CD4-positive, alpha-beta T cell treated with Interleukin-17A for 4 hours (primary cell): ENCODE data around the gene CMTM8.
"Not testable (repeated sequence)": the region's sequence is repeated elsewhere in the genome, so short reads cannot be mapped to it uniquely, and the experiment has no call there.

Experiments
- DNase-seq: peaks from one replicate; pipeline ENCODE4 v3.0.0-alpha.2; 2020; ENCODE audit warnings: mixed read lengths

Gene CMTM8

DNA sequence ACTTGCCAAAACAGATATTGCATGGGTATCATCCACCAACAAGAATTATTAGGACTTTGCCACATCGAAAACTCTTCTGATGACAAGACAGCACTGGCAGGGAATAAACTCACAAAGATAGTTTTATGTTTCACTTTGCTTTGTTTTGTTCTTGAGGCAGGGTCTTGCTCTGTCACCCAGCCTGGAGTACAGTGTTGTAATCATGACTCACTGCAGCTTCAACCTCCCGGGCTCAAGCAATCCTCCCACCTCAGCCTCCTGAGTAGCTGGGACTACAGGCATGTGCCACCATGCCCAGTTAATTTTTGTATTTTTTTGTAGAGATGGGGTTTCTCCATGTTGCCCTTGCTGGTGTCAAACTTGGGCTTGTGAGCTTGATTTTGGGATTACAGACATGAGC is 151.1 kb downstream of the CMTM8 start:
- not testable (repeated sequence) for DNase-seq

DNA sequence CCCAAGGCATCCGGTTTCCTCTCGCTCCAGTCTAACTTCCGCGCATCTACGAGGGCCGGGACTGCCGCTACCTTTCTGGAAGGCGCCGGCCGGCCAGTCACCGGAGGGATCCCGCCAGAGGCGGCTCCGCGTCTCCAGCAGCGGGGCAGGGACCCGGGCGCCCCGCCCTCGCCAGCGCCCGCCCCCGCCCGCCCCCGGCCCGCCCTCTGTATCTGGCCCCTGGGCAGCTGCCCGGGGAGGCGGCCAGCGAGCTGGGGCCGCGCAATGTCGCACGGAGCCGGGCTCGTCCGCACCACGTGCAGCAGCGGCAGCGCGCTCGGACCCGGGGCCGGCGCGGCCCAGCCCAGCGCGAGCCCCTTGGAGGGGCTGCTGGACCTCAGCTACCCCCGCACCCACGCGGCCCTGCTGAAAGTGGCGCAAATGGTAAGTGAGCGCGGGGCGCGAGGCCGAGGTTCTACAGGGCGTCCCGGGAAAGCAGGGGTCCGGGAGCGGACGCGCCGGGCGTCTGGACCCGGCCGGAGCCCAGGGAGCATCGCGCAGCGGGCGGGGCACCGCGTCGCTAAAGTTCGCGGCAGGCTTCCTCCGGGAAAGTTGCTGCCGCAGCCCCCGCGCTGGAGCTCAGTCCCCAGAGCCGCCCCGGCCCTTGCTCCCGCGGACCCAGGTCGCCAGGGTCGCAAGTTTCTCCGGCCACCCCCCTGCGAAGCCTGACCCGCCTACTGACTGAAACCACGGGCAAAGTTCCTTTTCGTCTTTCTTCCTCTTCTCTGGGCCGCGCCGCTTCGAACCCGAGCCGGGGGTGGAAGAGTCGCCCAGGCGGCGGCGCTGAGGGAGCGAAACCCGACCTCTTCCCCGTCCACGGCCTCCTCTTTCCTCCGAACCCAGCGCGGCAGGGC is 153.4 kb downstream of the CMTM8 start, which contains the start of gene CMTM7:
CMTM7 (plus strand) TSS at position 211 of the 893 bp plus-strand sequence; CDS start at position 265, 54 bp downstream.
- DNase-seq: peak; percentile 74

GRCh38 chr3:32392536-32393302 is 154.2 kb downstream of the CMTM8 start:
- DNase-seq: peak; percentile 45

DNA sequence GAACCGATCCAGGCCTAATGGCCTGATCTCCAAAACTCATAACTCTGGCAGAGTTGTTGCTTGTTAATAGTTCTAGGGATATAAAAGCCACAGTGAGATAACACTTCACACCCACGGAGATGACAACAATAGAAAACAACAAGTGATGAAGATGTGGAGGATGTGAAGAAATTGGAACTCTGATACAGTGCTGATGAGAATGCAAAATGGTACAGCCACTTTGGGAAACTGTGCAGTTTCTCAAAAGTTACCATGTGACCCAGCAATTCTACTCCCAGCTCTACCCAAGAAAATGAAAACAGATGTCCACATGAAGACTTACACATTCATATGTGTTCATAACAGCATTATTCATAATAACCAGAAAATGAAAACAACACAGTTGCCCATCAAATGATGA is 157.0 kb downstream of the CMTM8 start:
- DNase-seq: no peak

DNA sequence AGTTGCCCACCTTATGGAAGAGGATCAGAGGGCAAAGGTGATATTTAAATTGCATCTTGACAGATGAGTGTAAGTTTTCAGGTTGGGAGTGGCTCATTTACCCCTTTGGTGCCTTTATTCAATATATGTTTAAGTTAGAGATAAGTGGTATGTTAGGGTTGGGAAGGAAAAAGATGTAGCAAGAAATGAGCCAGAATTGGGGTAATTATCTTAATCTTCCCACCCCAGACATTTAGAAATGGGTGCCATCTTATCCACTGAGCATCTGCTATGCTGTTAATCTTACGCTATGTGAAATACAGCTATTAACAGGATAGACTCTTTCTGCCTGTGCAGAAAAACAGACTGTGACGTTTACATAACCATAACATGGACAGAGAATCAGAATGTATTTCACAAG is 159.5 kb downstream of the CMTM8 start:
- DNase-seq: no peak

GRCh38 chr3:32398531-32398930 is 160.1 kb downstream of the CMTM8 start:
- no peak for DNase-seq

GRCh38 chr3:32399030-32399620 is 160.6 kb downstream of the CMTM8 start:
- DNase-seq: peak; percentile 66

GRCh38 chr3:32401126-32401525 is 162.6 kb downstream of the CMTM8 start:
- no peak for DNase-seq

DNA sequence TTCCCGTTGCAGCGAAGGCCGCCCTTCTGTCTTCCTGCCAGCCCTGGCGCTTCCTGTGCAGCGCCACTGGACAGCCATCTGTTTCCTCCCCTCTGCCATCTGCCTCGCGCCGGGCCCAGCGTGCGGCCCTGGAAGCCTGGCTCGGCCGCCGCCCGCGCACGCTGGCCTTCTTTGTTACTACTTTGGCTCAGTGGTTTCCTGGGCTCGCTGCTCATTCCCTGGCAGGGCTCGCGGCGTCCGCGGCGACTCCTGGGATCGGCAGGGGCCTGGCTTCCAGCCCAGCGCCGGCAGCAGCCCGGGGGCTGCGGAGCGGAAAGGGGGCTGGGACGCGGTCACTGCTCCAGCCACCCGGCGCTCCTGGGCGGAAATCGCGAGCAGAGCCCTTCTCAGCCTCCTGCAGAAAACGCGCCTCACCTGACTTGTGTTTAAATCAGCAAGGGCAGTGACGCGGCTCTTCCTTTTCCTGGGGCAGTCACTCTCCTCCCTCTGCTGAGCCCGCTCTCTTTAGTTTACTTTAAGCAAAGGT is 163.1 kb downstream of the CMTM8 start:
- DNase-seq: peak; percentile 80

DNA sequence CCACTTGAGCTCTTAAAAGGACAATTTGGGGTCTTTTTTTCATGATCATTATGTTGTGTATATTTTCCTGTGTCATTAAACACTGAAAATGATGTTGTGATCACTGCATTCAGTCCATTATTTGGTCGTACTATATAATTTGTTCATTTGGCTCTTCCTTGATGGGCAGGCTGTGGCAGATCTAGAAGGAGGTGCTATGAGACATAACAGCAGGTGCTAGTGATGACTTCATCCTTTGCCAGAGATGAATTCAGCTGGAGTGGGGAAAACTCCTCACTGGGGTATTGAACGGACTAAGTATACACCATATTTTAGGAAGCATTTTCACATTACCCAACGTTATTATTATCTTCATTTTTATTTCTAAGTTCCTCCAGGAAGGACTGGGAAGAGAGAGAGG is 165.2 kb downstream of the CMTM8 start:
- DNase-seq: no peak

DNA sequence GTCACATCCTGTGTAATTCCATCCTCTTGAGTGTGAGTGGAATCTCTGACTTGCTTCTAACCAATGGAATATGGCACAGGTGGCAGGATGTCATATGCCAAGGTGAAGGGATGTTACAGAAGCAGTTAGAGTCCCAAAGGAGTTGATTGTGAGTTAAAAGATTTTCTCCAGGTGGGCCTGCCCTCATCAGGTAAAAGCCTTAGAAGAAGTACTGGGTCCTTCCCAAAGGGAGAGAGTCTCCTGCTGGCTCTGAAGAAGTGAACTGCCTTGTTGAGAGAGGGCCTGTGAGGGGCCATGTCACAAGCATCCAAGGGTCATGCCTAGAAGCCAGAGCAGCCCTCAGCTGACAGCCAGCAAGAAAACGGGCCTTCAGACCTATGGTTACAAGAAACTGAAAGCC is 166.2 kb downstream of the CMTM8 start:
- DNase-seq: no peak

DNA sequence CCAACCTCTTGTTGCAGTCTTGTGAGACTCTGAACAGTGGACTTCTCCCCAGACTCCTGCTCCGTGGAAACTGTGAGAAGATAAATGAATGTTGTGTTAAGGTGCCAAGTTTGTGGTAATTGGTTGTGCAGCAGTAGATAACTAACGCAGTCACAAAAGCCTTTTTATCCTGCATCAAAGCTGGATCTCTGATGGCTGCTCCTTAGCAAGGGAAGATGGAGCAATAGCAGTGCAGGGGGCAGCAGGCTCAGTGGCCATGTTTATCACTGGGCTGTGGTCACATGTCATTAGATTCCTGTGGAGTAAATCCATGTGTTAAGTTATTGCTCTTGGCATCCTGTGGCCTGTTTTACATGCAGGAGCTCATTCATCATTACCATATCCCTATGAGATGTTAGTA is 166.7 kb downstream of the CMTM8 start:
- no peak for DNase-seq

DNA sequence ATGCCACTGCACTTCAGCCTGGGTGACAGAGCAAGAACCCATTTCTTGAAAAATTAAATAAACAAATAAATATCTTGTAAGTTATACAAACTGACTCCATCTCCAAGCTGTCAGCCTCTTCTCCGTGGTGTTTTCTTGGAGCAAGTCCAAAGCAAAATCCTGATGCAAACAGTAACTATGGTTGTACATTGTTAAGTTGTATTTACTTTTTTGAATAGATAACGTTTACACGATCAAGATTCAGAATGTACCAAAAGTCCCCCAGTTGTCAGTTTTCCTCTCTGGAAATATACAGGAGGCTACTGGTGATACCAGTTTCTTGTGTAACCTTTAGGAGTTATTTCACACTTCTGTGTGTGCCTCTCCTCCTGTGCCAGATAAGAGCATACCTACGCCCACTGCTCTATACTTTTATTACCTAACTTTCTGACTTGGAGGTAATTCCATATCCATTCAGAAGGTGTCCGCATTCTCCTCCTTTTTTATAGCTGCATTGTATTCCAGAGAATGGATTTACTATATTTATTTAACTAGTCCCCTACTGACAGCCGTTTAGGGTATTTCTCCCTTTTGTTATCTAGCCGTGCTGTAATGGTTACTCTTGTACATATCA is 167.3 kb downstream of the CMTM8 start:
- no peak for DNase-seq

DNA sequence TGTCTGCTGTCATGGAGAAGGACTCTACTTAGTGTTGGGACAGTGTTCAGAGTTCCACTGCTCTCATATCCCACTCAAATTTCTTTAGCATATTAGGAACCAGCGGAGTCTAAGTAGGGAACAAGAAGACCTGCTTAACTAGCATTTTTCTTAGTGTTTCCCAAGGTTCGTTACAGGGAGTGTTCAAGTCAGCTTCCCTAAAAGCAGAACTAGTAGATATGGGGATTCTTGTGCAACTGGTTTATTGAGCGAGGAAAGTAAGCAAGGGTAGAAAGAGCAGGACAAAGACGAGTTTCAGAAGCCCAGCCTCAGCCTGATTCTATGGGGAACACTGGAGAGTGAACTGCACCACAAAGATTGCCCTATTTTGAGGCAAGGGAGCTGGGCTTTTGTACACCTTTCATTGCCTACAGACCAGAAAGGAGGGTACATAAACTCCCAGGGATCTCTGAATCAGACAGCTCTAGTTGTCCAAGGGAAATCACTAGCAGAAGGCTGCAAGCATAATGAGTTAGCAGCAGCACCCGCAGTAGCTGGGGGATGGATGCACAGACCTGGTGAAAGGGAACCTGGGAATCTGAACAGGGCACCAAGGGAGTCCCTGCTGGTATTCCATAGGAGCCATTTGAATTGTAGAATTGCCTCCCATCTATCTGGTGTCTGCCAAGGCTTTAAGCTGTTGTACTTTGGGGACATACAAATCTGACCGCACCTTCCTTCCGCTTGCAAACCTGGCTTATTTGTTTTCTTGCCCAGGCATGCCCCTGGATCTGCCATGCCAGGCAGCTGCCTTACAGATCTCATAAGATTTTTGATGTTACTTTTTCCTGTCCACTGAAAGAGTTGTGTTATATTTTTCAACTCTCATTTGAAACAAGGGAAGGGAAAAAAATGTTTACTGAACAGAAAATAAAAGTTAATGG is 168.3 kb downstream of the CMTM8 start:
- DNase-seq: no peak

DNA sequence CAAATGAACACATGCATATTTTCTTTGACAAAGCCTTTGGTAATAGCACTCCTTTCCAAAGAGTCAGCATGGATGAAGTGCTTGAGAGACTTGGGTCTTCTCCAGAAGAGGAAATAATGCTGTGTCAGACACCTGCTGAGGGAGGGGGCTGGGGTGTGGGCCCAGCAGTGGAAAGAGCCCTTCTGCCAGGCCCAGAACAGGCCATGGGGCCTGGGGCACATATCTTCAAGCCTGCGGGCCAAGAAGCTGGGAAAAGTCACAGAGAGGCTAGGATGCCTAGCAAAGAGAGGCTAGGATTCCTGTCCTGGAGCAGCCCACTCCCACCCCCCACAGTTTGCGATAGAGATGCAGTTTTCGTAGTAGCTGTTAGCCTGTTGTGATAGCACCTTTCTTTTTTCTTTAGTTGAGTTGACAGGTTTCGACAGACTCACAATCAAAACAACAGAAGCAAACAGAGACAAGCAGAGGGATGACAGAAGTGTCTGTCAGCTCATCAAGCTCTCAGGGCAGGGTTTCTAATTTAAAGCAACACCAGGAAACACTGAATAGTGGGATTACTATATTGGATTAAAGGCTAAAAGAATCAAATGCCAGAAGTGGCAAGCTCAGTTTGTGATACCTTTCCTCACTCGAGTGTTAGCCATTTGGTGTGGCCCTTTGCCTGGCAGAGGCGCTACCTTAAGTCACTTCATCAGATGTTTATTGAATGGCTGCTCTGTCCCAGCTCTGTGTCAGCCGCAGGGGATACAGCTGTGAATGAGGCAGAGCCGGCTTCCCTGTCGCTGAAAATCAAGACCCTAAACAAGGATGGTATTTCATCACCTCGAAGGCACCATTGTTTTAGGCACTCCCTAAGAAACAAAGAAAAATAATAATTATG is 172.1 kb downstream of the CMTM8 start:
- no peak for DNase-seq

DNA sequence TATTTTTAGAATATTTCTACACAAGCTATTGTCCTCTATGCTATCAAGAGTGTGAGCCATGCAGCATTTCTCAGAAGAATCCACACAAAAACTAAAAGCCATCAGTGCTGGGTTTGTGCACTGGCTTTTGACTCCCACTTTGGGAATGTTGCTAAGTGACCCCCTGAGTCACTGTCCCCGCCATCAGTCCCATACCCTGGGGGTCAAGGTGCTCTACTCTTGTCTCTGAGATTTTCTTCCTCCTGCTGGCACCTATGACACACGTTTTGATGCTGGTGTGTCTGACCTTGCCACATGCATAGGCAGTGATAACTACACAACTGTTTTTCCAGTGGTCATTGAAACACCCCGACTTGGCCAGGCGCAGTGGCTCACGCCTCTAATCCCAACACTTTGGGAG is 173.0 kb downstream of the CMTM8 start:
- DNase-seq: no peak

GRCh38 chr3:32412887-32413286 is 174.4 kb downstream of the CMTM8 start:
- DNase-seq: no peak

- no peak for DNase-seq
Observed at GRCh38 chr3:32413845-32414521, 175.5 kb downstream of the CMTM8 start.

- peak; percentile 53 for DNase-seq
Observed at GRCh38 chr3:32414522-32415202, 176.2 kb downstream of the CMTM8 start.
